COLO668 (cell line): Measurements from ENCODE around the gene MBNL2.
"Not testable (repeated sequence)": the region's sequence is repeated elsewhere in the genome, so short reads cannot be mapped to it uniquely, and the experiment has no call there.

Source experiments
- DNase-seq: peaks from one replicate; lab custom pipeline; 2025; ENCODE audit not compliant: unreplicated experiment; lab: John Stamatoyannopoulos, UW

The MBNL2 gene

GRCh38 chr13:97341135-97341534 lies 119.0 kb downstream of the MBNL2 start:
- DNase-seq, result no peak

GRCh38 chr13:97342136-97342535 lies 120.0 kb downstream of the MBNL2 start:
- no peak for DNase-seq

- DNase-seq, result no peak
Measured at GRCh38 chr13:97342936-97343335, 120.8 kb downstream of the MBNL2 start.

- DNase-seq, result peak; percentile 80
Measured at GRCh38 chr13:97344265-97345175, 122.4 kb downstream of the MBNL2 start.

GRCh38 chr13:97346097-97346496 lies 124.0 kb downstream of the MBNL2 start:
- no peak for DNase-seq

GRCh38 chr13:97346561-97347254 lies 124.6 kb downstream of the MBNL2 start:
- DNase-seq, result no peak

GRCh38 chr13:97347255-97347932 lies 125.3 kb downstream of the MBNL2 start:
- no peak for DNase-seq

GRCh38 chr13:97348569-97349100 lies 126.5 kb downstream of the MBNL2 start:
- peak; percentile 78 for DNase-seq

- not testable (repeated sequence) for DNase-seq
Measured at GRCh38 chr13:97352012-97352411, 129.9 kb downstream of the MBNL2 start.

GRCh38 chr13:97352815-97353214 lies 130.7 kb downstream of the MBNL2 start:
- no peak for DNase-seq

- no peak for DNase-seq
Measured at GRCh38 chr13:97353927-97354675, 132.0 kb downstream of the MBNL2 start.

- no peak for DNase-seq
Measured at GRCh38 chr13:97354808-97355207, 132.7 kb downstream of the MBNL2 start.

GRCh38 chr13:97356592-97356991 lies 134.5 kb downstream of the MBNL2 start:
- no peak for DNase-seq

GRCh38 chr13:97359181-97360057 lies 137.3 kb downstream of the MBNL2 start:
- peak; percentile 68 for DNase-seq

- no peak for DNase-seq
Measured at GRCh38 chr13:97360610-97361009, 138.5 kb downstream of the MBNL2 start.

- no peak for DNase-seq
Measured at GRCh38 chr13:97364031-97364430, 141.9 kb downstream of the MBNL2 start.

GRCh38 chr13:97364827-97365226 lies 142.7 kb downstream of the MBNL2 start:
- DNase-seq, result no peak

GRCh38 chr13:97366172-97366688 lies 144.1 kb downstream of the MBNL2 start:
- no peak for DNase-seq

- DNase-seq, result no peak
Measured at GRCh38 chr13:97367016-97367822, 145.1 kb downstream of the MBNL2 start.
